CD1c-positive myeloid dendritic cell (primary cell): Measurements from ENCODE around the gene SEC24B.
A peak's percentile ranks its signal among the peaks of the same experiment; 100 is the strongest.
"Not testable (repeated sequence)": the region's sequence is repeated elsewhere in the genome, so short reads cannot be mapped to it uniquely, and the experiment has no call there.

Experiments
- DNase-seq: peaks from one replicate; pipeline ENCODE4 v3.0.0-alpha.2; 2016; ENCODE audit errors: extremely low spot score

Gene SEC24B

DNA sequence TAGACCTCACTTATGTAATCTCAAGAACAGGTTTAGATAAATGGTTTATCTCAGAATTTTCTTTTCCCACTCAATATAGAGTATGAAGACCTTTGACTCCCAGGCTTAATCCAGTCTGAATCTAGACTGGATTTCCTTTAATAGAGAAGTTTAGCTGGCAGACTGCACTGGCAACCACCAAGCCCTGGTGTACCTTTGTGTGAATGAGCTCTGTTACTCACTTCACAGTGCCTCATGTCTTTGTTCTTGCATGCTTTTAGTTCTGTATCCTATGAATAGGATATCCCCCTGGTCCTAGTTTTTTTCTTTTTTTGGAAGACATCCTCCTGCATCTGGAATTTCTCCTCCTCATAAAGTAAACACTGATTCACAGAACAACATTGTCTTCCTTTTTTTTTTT, 73.3 kb downstream of the SEC24B start:
- DNase-seq, result no peak

DNA sequence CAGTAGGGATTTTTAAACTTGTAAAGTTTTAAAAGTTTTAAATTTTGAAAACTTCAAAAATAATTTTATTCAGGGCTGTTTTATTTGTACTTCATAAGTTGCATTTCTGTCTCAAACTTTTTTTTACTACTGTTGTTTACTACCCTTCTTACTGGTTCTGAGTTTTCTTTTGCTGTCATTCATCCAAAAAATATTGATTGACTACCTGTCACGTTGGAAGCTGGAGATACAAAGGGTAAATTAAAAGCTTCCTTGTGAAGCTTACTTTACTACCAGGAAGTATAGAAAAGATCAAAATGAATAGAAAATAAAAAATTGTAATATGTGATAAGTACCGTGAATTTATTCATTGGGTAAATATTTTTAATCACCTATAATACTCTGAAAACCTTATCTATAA, 77.1 kb downstream of the SEC24B start:
- no peak for DNase-seq

DNA sequence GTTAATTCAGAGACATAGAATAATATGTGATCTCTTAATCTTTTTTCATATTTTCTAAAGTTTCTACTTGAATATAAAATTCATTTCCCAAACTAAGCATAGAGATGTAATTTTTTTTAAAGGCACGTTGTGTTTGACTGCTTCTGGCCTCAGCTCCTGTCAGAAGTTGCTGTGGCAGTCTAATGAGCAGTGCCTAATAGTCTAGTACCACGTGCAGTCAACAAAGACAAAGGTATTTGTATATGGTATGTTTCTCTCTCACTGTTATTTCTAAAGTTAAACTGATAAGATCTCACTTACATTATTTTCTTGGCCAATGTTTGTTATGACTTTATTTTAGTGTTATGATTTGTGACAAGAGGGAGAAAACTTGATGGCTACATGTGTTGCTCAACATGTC, 77.8 kb downstream of the SEC24B start:
- DNase-seq, result no peak

DNA sequence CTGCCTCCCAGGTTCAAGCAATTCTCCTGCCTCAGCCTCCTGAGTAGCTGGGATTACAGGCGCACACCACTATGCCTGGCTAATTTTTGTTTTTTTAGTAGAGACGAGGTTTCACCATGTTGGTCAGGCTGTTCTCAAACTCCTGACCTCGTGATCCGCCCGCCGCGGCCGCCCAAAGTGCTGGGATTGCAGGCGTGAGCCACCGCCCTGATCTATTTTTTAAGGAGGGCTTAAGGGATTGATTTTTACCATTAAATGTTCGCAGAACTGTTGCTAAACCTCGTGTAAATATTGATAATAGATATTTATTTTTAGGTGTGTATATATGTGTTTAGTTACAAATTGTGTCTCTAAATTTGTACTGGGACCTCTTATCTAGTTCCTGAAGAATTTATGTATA, 79.8 kb downstream of the SEC24B start:
- DNase-seq, result not testable (repeated sequence)

DNA sequence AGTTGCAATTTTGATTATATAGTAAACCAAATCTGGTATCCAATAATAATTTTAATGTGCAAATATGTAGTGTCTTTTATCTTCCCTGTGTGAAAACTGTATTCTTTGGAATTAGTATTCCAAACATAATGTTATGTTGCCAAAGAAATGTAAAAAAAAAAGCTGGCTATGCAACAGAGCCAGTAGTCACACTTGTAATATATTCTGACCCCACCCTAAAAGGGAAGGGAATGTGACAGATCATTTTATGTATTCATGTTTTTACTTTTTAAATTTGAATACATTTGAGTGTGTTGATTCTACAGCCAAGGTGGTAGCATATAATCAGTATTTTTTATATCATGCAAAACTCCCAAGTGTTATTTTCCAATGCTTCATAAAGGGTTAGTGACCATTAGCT, 98.6 kb downstream of the SEC24B start:
- no peak for DNase-seq

DNA sequence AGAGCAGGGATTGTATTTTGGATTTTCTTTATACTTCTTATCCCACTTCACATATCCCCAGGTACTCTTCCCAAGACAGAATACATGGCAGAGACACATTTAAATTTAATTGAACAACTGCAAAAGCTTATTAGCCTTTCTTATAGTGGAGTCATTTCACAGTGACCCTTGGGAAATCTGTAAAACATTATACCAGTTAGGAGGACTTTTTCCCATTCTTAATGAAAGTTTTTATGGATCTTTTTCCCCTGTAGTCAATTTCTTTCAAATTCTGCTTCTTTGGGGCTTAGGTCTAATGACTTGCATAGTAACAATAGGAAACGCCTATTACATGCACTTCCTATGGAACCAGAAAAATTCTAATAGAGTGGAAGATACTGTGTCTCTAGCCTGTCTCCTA, 111.8 kb downstream of the SEC24B start:
- no peak for DNase-seq

DNA sequence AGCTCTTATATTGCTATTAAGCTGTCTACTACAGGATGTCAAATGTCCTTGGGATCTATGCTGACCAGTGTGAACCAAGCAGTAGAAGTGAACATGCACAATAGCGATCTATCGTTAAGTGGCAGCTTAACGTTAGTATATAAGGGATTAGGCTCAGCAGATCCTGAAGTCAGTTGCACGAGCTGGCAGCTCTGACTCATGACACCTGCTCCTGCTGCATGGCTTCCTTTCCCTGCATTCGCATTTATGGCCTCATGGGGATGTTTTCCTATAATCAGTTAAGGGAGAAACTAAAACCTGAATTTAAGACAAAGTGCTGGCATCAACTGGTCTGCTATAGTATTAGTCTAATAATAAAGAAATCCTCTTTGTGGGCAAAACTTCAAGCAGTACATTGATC, 113.8 kb downstream of the SEC24B start:
- no peak for DNase-seq

DNA sequence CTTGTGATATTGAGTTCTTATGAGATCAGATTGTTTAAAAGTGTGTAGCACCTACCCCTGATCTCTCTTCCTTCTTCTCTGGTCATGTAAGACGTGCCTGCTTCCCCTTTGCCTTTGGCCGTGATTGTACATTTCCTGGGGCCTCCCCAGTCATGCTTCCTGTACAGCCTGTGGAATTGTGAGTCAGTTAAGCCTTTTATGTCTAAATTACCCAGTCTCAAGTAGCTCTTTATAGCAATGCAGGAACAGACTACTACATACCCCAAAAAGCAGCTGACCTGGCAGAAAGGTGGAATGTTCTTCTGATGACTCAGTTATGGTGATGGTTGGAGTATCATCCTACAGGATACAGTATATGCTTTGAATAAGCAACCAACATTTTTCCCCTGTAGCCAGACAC, 115.0 kb downstream of the SEC24B start:
- DNase-seq, result peak; percentile 73

DNA sequence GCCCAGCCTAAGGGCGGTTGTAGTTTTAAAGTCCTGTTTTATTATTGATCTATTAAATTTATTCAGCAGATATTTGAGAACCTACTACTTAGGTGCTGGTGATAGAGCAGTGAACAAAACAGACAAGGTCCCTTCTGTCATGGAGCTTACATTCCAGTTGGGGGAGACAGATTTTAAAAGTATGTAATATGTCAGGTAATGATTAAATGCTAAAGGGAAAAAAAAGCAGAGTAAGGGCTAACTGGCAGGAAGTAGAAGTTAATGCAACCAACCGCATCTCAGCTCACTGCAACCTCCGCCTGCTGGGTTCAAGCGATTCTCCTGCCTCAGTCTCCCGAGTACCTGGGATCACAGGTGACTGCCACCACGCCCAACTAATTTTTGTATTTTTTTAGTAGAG, 118.6 kb downstream of the SEC24B start:
- DNase-seq, result no peak

DNA sequence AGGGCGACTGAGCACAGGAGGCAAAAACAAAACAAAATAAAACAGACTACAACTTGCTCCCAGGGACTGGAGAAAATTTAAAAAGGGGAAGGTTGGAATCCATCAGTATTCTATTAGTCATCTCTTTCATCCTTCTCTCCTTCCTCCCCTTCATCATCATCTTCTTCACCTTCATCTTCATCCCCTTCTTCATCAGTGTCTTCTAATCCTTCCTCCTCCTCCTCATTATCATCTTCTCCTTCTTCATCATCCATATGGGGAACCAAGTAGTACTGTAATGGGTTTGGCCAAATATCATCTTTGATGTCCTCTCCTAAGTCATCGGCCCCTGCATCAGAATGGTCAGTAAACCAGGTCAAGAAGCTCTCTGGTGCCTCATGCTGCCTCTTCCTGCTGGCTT, 119.5 kb downstream of the SEC24B start:
- no peak for DNase-seq

DNA sequence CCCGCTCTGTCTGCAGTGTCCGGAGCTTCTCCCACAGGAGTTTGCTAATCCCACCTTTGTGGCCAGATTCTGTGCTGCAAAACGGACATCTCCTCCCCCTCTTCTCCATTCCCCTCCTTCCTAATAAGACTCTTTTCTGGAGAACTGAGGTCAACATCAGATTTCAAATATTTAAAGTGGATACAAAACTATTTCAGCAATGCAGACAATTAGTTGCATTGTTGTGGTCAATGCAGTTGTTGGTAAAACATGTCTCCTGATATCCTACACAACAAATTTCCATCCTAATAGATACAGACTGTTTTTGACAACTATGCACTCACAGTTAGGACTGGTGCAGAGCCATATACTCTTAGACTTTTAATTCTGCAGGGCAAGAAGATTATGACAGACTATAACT, 121.4 kb downstream of the SEC24B start:
- no peak for DNase-seq

DNA sequence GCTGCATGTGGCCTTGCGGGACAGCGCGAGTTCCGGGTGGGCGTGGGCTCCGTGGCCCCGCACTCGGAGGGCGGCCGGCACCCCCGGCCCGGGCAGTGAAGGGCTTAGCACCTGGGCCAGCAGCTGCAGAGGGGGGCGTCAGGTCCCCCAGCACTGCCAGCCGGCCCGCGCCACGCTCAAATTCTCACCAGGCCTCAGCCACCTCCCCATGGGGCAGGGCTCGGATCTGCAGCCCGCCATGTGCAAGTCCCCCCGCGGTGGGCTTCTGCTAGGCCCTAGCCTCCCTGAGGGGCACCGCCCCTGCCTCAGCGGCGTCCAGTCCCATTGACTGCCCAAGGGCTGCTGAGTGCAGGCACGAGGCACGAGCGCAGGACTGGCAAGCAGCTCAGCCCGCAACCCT, 123.8 kb downstream of the SEC24B start:
- no peak for DNase-seq

DNA sequence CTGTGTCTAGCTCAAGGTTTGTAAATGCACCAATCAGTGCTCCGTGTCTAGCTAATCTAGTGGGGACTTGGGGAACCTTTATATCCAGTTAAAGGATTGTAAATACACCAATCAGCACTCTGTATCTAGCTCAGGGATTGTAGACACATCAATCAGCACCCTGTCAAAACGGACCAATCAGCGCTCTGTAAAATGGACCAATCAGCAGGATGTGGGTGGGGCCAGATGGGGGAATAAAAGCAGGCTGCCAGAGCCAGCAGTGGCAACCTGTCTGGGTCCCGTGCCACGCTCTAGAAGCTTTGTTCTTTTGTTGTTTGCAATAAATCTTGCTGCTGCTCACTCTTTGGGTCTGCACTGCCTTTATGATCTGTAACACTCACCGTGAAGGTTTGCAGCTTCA, 124.5 kb downstream of the SEC24B start:
- not testable (repeated sequence) for DNase-seq

DNA sequence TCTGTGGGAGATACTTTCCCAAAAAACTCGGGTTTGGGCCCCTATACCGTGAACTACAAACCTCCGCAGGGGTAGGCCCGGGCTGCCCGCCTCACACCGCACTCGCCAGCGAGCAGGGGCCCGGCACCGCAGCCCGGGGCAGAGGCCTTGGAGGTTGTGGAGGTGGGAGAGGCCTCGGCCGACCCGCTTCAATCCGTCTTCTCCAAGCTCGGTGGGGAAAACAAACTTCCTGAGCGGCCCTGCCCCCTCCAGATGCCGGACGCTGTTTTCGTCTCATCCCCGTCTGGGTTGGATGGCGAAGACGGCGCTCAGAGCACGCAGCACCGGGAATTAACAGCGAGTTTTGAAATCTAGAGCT, 126.0 kb downstream of the SEC24B start:
- DNase-seq, result peak; percentile 18

DNA sequence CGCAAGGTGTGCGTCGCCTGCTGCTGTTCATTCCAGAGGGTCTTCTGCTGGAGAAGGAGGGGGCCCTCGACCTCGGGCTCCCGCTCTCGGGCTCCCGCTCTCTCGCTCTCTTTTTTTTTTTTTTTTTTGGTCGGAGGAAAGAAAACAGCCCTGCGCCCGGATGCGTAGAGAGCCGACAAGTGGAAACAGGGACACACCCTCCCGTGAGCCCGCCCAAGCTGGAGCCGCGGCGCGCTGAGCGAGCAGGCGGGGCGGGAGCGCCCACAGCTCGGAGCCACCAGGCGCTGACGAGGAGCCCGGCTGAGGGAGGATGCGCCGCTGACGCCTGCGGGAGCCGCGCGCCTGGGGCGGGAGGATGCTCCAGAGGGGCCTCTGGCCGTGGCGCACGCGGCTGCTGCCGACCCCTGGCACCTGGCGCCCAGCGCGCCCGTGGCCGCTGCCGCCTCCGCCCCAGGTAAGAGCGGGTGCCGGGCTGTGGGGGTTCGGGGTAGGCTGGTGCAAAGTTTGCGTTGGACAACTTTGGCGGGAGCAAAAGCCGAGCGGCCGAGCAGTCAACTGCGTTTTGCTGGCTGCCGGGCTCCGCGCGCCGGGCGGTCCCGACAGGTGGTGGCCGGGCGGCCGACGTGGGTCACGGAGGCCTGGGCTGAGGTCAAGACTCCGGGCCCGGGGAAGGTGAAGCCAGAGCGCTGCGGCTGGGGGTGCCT, 126.5 kb downstream of the SEC24B start, which contains the start of gene MCUB:
MCUB (plus strand) TSS at position 264 of the 704 bp plus-strand sequence; CDS start at position 356, 92 bp downstream.
- peak; percentile 93 for DNase-seq

DNA sequence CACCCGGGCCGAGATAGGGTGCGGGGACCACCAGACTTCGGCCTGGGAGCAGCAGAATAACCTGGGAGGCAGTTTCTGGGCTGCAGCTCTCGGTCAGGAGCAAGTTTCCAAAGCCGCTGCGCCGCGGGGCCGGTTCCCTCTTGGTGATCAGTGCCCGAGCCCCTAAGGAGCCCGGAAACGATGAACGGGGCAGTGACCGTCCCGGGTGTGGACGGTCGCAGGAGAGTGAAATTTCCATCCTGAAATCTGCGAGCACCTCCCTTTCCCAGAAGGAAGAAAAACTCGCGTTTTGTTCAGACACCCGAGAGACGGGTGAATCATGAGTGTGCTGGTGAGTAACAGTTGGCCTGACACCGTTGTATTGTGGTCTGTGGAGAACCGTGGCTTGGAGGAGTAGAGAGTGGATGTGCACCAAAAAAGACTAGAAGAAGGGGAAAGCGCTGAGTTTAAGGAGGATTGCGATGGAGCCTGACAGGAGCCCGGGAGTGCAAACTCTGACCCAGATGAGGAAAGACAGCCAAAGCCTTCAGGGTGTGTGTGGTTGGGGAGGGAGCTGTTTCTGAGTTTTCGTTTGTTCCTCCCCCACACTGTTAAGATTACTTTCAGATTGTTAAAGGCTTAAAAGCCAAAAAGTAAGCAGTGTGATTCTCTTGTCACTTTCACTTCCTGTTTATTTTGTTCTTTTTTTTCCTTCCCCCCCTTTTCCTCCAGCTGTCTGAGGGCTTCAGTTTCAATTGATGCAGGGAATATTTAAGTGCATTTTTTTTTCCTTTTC, 127.3 kb downstream of the SEC24B start:
- DNase-seq, result peak; percentile 64

DNA sequence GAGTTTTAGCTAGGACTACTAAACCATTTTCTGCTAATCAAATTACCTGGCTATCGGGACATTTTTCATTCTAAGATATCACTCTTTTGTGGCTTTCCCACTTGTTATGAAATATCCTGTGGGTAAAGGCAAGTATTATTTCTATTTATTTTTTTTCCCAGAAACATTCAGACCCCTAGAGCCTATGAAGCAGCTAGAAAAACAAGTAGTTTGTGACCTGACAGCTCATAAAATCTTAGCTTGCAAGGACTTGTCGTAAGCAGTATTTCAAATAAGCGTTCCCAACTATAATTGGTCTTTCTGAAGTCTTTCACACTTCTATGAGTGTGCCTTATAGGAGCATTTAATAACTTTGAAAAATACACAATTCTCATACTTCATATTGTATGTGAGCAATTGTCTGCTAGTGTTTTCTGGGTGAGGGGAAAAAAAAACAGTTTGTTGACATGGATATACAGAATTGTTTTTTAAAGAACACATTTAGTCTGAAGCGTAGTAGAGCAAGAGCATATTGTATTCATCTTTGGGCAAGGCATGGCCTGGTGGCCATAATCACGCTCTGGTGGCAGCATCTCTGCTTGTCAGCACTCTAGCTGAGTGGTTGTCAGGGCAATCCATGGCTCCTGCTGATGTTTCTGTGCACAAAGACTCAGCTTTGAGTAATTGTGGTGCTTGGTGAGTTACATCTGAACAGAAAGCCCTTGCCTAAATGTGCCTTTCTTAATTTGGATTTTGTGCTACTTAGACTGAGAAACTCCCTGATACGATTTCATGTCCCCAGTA, 129.0 kb downstream of the SEC24B start:
- no peak for DNase-seq

DNA sequence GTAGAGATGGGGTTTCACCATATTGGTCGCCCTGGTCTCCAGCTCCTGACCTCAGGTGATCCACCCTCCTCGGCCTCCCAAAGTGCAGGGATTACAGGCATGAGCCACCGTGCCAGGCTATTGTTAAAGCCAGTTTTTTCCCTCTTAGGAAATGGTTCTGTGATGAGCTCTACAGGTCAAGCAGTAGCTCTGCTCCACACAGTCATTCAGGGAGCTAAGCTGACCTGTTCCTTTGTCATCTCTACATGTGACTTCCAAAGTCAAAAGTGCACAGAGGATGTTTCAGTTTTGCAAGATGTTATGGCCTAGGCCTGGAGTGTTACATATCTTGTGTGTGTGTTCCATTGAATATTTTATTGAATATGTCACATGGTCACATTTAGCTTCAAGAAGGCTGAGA, 137.9 kb downstream of the SEC24B start:
- DNase-seq, result no peak

DNA sequence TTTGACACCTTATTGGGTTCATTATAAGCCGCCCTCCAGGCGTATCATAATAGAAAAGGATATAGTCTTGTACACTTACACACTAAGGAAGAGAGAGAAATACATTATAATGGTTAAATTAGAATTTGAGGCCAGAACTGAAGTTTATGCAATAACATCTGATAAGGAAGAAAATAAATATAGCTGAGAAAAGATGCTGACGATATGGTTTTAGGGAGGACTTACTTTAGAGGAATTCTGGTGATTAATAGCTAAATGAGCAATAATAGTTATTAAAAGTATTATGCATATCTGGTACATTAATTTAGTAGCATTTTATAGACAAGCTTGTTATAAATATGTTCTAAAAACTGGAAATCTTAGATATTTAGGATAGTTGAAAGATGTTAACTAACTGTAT, 138.5 kb downstream of the SEC24B start:
- DNase-seq, result no peak

DNA sequence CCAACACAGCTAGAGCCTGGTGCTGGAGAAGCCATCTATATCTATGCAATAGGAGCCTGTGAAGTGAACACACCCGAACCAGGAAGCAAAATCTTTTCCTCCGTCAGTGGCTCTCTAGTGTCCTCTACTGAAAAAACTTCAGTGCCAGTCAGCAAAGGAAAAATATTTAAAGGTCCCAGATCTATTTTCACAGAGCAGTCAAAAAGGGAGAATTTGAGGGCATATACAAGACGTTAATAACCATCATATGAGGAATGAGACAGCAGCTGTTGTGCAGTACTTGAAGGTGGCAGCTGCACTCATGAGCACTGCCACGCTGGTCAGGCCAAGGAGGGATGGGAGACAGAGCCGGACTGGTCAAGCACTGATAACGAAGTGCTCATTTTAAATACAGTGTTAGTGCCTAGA, 140.8 kb downstream of the SEC24B start:
- DNase-seq, result peak; percentile 24

DNA sequence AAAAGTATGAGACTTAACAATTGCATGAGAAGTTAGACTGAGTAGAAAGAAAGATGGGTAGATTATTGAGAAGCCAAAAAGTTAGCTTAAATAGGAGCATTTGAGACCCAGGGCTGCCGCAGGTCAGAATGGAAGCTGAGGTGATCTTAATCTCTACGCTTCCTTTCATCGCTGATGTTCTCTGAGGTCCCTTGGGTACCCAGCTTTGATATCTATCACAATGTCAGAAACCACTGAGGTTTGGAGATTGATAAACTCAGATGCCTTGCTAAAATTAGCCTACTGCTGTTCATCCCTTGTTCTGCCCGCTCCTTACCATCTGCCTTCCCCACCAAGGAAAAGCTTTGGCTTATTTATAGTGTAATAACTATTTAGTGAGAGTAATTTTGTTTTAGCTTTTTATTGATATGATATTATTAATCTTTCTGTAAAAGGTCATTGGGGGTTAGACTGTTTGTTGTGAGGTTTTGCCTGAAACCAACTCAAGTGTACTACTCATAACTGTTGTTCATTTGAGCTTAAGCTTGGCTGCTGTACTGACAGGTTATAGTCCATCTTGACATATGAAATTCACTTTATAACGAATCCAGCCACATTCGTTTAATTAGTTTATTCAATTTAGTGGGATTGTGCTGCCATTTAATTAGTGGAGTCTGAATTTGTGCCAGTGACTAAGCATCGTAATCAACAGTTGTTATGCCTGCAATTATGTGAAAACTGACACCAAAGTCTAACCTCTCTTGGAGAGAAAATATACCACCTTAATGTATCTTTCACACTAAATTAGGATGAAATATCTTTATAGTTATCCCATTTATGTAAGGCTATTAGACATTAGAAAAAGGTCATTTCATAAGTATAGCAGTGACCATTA, 141.6 kb downstream of the SEC24B start:
- no peak for DNase-seq

DNA sequence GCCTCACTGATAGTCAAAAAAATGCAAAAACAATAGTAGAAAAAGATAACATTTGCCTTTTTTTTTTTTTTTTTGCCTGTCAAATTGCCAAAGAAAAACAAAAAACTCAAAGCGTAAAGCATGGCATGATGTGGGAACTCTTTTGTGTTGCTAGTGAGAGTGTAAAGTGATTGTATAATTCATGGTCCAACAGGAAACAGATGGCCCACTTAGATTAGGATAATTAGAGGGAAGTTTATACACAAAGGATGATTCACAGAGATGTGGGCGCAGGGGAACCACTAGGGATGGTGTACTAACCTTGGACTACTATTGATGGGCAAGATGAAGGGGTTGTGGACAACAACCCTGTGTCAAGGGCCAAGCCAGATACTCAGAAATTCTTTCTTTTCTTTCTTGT, 142.8 kb downstream of the SEC24B start:
- peak; percentile 58 for DNase-seq
